HepG2 (cell line): ENCODE measurements around the gene INAFM1. TPM values are rescaled to one million over a fixed set of nuclear protein-coding genes. Genes with fewer than 3 reads are reported as not detected.

Experiments
- CEBPB ChIP-seq: IDR thresholded peaks from 2 replicates; pipeline ENCODE4 v1.6.1; 2011; ENCODE audit warnings: low read depth, low read length, improper control_type of control experiment, borderline replicate concordance
- GPN1 ChIP-seq: sonication (generic); formaldehyde crosslinking; IDR thresholded peaks from 2 replicates; pipeline ENCODE4 v1.5.1; 2020; ENCODE audit warnings: missing genetic modification reagents, borderline replicate concordance
- HMGXB3 ChIP-seq: sonication (generic); formaldehyde crosslinking; IDR thresholded peaks from 2 replicates; pipeline ENCODE4 v1.4.0; 2020; ENCODE audit warnings: missing genetic modification reagents, borderline replicate concordance
- HNRNPH1 ChIP-seq: fragments of 200-400 bp; formaldehyde crosslinking; optimal IDR thresholded peaks from 2 replicates; pipeline ENCODE3; 2017; ENCODE audit warnings: mild to moderate bottlenecking, low read depth, low read length
- PHF21A ChIP-seq: sonication (generic); formaldehyde crosslinking; IDR thresholded peaks from 2 replicates; pipeline ENCODE4 v1.5.0; 2020; ENCODE audit warnings: mild to moderate bottlenecking, missing genetic modification reagents
- RORA ChIP-seq: sonication (generic); formaldehyde crosslinking; IDR thresholded peaks from 2 replicates; pipeline ENCODE4 v1.5.0; 2020; ENCODE audit warnings: mild to moderate bottlenecking, missing genetic modification reagents, moderate library complexity
- UBTF ChIP-seq: sonication (generic); formaldehyde crosslinking; IDR thresholded peaks from 2 replicates; pipeline ENCODE4 v1.4.0; 2020; ENCODE audit warnings: mild to moderate bottlenecking, missing genetic modification reagents
- ZFX ChIP-seq: sonication (generic); formaldehyde crosslinking; IDR thresholded peaks from 2 replicates; pipeline ENCODE4 v1.4.0; 2020; ENCODE audit warnings: mild to moderate bottlenecking, low read depth, missing genetic modification reagents, moderate library complexity
- ZNF281 ChIP-seq: sonication (generic); formaldehyde crosslinking; IDR thresholded peaks from 2 replicates; pipeline ENCODE4 v1.4.0; 2020; ENCODE audit warnings: missing genetic modification reagents, borderline replicate concordance
- ZNF646 ChIP-seq: sonication (generic); formaldehyde crosslinking; IDR thresholded peaks from 2 replicates; pipeline ENCODE4 v1.9.0; 2021; ENCODE audit warnings: mild to moderate bottlenecking, missing genetic modification reagents
- polyA plus RNA-seq, 8 experiments: library from polyadenylated mRNA; depleted of rRNA in 3 of 8; stranded (reverse) in 7 of 8; unstranded in 1 of 8; fragments of >200 nt; fragmentation: Illumina TruSeq in 4 of 8; extraction: Trizol in 4 of 8; gene quantifications; 2 replicates each; pipeline versions ENCODE4 v1.2.1 to v1.2.3, GENCODE V29; 2011 to 2016; ENCODE audit warnings: low read depth in 4 of 8, missing spikeins in 1 of 8, mixed read lengths in 1 of 8; ENCODE audit not compliant: insufficient read depth in 1 of 8
- total RNA-seq, 5 experiments: library from RNA; depleted of rRNA; stranded (reverse); fragments of >200 nt; fragmentation: Illumina TruSeq; extraction: Trizol; gene quantifications; 2 replicates each; pipeline ENCODE4 v1.2.3, GENCODE V29; 2016; ENCODE audit warnings: low read depth in 1 of 5

The INAFM1 gene
- total and polyA plus RNA-seq, 2 of the 13 experiments (the other 11 are each of a cell fraction or from before 2014, with no cell fraction given), result 0.88 to 1.9 TPM

- TF ChIP-seq HMGXB3 (CRISPR knock-in tag), result no peak
- peak; percentile 92 for TF ChIP-seq UBTF (CRISPR knock-in tag)
- no peak for TF ChIP-seq HNRNPH1
- peak; percentile 80 for TF ChIP-seq ZFX
- no peak; the same call in 1 of the 2 replicates for TF ChIP-seq ZNF281 (CRISPR knock-in tag)
- no peak for TF ChIP-seq RORA (CRISPR knock-in tag)
- peak; percentile 91 for TF ChIP-seq CEBPB
- TF ChIP-seq ZNF646 (CRISPR knock-in tag), result peak; percentile 85
- no peak for TF ChIP-seq GPN1
- TF ChIP-seq PHF21A, result peak; percentile 92
Measured at GRCh38 chr19:47243776-47244547, 30.7 kb upstream of the INAFM1 start (continued).
